ENCODE data around the gene SAT2.

DNA sequence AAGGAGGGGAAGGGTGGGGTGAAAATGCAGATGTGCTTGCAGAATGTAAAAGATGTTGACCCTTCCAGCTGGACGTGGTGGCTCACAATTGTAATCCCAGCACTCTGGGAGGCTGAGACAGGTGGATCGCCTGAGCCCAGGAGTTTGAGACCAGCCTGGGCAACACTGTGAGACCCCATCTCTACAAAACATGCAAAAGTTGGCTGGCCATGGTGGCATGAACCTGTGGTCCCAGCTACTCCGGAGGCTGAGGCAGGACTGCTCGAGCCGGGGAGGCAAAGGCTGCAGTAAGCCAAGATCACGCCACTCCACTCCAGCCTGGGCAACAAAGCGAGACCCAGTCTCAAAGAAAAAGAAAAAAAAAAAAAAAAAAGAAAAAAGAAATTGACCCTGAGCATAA lies 40.9 kb upstream of the SAT2 start:
- TF ChIP-seq EZH2 (IDR thresholded peaks at IDR 0.05; ENCODE audit: low read depth, unreplicated experiment) (no peak), POLR2AphosphoS5 (IDR thresholded peaks at IDR 0.05; ENCODE audit: low read depth) (no peak), JUNB (IDR thresholded peaks at IDR 0.05; ENCODE audit: unreplicated experiment) (no peak), CREB1 (CRISPR knock-in tag; IDR thresholded peaks at IDR 0.05; ENCODE audit: low read depth) (no peak), ZNF331 (CRISPR knock-in tag; IDR thresholded peaks at IDR 0.05; ENCODE audit: low read depth) (no peak), EZH2phosphoT487 (IDR thresholded peaks at IDR 0.05; ENCODE audit: unreplicated experiment) (no peak), NANOG (IDR thresholded peaks at IDR 0.05; ENCODE audit: borderline replicate concordance) (no peak)
- TF ChIP-seq, protein P1, sequence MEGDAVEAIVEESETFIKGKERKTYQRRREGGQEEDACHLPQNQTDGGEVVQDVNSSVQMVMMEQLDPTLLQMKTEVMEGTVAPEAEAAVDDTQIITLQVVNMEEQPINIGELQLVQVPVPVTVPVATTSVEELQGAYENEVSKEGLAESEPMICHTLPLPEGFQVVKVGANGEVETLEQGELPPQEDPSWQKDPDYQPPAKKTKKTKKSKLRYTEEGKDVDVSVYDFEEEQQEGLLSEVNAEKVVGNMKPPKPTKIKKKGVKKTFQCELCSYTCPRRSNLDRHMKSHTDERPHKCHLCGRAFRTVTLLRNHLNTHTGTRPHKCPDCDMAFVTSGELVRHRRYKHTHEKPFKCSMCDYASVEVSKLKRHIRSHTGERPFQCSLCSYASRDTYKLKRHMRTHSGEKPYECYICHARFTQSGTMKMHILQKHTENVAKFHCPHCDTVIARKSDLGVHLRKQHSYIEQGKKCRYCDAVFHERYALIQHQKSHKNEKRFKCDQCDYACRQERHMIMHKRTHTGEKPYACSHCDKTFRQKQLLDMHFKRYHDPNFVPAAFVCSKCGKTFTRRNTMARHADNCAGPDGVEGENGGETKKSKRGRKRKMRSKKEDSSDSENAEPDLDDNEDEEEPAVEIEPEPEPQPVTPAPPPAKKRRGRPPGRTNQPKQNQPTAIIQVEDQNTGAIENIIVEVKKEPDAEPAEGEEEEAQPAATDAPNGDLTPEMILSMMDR (conservative IDR thresholded peaks at IDR 0.05; ENCODE audit: low read depth in 2 of 2) = no peak
- TF ChIP-seq, protein P2, sequence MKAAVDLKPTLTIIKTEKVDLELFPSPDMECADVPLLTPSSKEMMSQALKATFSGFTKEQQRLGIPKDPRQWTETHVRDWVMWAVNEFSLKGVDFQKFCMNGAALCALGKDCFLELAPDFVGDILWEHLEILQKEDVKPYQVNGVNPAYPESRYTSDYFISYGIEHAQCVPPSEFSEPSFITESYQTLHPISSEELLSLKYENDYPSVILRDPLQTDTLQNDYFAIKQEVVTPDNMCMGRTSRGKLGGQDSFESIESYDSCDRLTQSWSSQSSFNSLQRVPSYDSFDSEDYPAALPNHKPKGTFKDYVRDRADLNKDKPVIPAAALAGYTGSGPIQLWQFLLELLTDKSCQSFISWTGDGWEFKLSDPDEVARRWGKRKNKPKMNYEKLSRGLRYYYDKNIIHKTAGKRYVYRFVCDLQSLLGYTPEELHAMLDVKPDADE (IDR thresholded peaks at IDR 0.05) = no peak

Data from GM23338 (cell line).